Skin epidermis (tissue), 12 donors: ENCODE data around the gene ANKRD13D.

Experiments
- H3K27ac ChIP-seq, 21 experiments: fragments of 200-600 bp; sonication (generic) in 11 of 21; one replicate each; pipeline ENCODE4 v1.5.0; 2020; ENCODE audit warnings: mild to moderate bottlenecking in 3 of 21, inconsistent platforms in 2 of 21, moderate library complexity in 2 of 21
- H3K4me3 ChIP-seq, 7 experiments: fragments of 200-600 bp; sonication (generic) in 2 of 7; one replicate each; pipeline ENCODE4 v1.5.0; 2020; ENCODE audit warnings: inconsistent platforms in 2 of 7, mild to moderate bottlenecking in 2 of 7, moderate library complexity in 1 of 7

The ANKRD13D gene

DNA sequence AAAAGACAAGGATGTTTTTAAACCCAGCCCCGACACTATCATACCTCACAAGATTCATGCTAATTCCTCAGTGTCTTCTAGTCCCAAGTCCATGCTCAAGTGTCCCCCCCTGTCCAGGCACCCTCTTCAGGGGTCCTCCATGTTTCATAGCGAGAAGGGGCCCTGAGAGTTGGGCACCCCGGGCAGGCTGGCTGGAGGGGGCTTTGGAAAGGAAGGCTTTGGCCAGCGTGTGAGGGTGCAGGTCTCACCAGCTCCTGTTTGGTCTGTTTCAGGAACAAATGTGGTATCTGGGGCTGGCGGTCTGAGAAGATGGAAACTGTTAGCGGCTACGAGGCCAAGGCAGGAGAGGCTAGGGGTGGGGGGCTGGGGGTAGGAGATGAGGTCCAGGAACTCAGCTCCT, 9.7 kb downstream of the ANKRD13D start:
- H3K4me3 ChIP-seq = no peak overlapping the region

DNA sequence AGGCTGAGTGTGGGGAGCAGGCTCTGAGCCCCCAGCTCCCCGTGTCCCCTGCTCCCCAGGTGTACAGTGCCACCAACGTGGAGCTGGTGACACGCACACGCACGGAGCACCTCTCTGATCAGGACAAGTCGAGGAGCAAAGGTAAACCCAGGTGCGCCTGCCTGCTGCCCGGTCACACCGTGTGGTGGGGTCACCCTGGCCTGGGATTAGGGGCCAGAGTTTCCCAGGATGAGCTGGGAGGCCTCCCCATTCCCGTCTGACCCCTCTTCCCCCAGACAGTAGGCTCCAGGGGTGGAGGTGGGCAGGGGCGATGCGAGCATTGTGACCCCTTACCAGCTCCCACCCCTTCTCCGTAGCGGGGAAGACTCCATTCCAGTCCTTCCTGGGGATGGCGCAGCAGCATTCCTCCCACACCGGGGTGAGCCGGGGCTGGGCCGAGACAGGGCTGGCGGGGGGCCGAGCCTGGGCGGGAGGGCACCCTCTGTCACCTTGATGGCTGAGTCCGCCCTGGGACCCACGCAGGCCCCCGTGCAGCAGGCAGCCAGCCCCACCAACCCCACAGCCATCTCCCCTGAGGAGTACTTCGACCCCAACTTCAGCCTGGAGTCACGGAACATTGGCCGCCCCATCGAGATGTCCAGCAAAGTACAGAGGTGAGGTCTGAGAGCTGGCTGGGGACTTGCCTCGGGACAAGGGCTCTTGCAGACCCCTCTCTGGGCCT, 10.5 kb downstream of the ANKRD13D start:
- Histone ChIP-seq H3K27ac (no peak overlapping the region), H3K4me3 (no peak overlapping the region)

More for the DNA sequence above, 9.7 kb downstream of the ANKRD13D start:
- no peak overlapping the region for H3K27ac ChIP-seq

DNA sequence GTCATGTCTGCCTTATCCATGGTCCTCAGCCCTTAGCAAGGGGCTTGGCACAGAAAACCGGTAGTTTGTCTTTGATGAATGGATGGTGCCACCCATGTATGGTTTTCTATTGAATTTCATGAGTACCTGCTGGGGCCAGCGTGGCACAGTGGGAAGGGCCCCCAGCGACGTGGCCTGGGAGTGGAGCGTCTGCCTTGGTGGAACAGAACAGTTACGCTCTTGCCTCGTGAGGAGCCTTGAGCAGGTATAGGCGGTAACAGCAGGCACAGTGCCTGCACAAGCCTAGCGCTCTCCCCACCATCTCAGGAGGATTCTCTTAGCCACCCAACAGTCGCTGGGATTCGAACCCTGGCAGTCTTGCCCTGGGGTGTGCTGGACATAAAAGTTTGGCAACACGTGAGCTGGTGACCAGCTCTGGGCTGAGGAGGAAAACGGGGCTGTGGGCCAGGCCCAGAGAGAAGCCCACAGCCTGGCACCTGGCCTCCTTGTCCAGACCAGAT, 11.2 kb downstream of the ANKRD13D start:
- Histone ChIP-seq H3K4me3 (no peak overlapping the region), H3K27ac (peak overlapping the region in 2 of 21 experiments; percentile 21 to 40)

DNA sequence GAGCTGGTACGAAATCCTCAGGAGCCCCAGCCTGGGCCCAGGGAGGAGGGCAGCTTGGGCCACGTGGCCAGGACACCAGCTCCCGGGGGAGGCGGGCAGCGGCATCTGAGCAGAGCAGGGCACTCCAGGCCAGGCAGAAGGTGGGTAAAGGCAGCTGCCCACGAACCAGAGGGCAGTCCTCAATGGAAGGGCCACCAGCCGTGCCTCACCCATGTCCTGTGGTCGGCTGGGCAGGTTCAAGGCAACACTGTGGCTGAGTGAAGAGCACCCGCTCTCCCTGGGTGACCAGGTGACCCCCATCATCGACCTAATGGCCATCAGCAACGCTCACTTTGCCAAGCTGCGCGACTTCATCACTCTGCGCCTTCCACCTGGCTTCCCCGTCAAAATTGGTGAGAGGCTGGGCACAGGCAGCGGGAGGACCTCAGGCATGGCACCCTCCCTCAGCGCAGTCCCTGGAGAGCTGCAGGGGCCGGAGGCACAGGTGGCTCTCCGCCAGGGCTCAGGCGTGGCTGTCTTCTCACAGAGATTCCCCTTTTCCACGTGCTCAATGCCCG, 11.7 kb downstream of the ANKRD13D start:
- no peak overlapping the region for H3K4me3 ChIP-seq
- peak overlapping the region in 1 of 21 experiments; percentile 40 for H3K27ac ChIP-seq

DNA sequence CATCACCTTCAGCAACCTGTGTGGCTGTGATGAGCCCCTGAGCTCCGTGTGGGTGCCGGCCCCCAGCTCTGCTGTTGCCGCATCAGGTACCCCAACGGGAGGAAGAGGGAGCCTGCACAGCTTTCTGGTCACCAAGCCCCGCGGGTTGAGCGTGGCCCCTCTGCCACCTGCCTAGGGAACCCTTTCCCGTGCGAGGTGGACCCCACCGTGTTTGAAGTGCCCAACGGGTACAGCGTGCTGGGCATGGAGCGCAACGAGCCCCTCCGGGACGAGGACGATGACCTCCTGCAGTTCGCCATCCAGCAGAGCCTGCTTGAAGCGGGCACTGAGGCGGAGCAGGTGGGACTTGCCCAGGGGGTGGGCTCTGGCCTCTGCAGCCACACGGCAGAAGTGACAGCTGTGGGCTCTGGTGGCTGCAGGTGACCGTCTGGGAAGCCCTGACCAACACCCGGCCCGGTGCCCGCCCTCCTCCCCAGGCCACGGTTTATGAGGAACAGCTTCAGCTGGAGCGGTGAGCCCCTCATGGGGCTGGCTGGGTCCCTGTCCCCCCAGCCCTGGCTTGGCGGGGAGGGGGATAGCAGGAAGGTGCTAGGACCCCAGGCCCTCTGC, 12.3 kb downstream of the ANKRD13D start:
- H3K27ac ChIP-seq = peak overlapping the region in 11 of 21 experiments; percentile 58 to 97 (median 94)
- H3K4me3 ChIP-seq = no peak overlapping the region

DNA sequence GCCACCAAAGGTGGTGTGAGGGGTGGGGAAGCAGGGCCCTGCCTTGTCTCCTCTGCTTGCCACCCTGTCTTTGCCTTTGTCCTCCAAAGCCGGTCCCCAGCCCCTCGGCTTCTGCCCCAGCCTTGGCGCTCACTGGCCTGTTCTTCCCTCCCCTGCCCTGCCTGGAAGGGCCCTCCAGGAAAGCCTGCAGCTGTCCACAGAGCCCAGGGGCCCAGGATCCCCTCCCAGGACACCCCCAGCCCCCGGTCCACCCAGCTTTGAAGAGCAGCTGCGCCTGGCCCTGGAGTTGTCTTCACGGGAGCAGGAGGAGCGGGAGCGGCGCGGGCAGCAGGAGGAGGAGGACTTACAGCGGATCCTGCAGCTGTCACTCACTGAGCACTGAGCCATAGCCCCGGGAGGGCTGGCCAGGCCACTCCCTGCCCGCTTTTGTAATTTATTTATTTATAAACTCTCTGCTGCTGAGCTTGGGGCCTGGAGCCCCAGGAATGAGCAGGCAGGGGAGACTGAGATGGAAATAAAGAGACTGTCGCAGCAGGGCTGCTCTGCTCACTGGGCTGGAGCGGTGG, 12.9 kb downstream of the ANKRD13D start:
- Histone ChIP-seq H3K4me3 (peak overlapping the region in 4 of 7 experiments; percentile 69 to 98 (median 82)), H3K27ac (peak overlapping the region in 16 of 21 experiments; percentile 85 to 99 (median 95))

DNA sequence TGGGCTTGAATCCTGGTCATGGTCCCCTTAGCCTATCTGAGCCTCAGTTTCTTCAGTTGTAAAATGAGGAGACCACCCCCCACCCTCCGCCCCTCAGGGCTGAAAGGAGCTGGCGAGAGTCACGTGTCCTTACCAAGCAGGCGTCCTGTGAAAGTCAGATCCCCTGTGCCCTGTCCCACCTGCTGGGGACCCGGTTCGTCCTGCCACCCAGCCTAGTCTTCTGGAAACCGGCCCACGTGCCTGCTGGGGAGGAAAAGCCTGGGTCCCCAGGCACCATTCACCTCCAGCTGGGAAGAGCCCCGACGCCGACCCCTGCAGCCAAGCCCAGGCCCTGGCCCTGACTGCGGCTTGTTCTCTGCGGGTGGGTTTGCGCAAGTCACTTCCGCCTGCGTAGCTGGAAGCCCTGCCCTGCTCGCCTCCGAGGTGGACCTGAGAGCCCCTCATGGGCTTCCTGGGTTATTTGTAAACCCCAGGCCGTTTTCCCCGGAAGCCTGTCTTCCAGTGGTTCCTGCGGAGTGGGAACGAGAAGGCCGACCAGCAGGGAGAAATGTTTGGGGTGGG, 13.5 kb downstream of the ANKRD13D start:
- H3K27ac ChIP-seq = peak overlapping the region; percentile 13 to 99 (median 94)
- peak overlapping the region; percentile 64 to 98 (median 76) for H3K4me3 ChIP-seq

DNA sequence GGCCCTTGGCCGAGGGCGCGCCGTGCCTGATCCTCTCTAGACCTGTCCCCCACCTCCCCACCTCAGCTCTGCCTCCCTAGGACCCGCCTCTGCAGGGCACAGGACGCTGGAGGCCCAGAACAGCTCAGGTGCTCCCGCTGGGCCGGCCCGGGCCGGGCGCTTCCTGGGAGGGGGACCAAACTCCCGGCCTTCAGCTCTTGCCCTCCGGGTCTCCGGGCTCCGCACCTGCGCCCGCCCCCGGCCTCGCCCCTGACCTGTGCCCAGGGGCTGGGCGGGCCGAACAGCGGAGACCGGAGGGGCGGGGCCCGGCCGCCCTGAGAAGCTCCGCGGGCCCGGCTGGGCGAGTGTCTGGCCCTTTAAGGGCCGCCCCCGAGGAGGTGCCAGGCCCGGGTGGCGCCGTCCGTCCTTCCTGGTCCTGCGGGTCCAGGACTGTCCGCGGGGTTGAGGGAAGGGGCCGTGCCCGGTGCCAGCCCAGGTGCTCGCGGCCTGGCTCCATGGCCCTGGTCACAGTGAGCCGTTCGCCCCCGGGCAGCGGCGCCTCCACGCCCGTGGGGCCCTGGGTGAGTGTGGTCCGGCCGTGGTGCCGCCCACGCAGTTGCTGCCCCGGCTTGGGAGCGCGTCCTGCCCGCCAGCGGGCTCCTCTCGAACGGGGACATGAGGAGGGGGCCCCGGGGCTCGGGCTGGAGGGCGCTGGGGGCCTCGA, 14.2 kb downstream of the ANKRD13D start, which contains the start of gene SSH3:
TSS of gene SSH3 (plus strand) at position 399 of the 703 bp plus-strand sequence. CDS start at position 495, 96 bp downstream.
- peak within 1 kb of the TSS; percentile 71 to 99 (median 94) for H3K27ac ChIP-seq
- peak within 1 kb of the TSS; percentile 64 to 98 (median 76) for H3K4me3 ChIP-seq

DNA sequence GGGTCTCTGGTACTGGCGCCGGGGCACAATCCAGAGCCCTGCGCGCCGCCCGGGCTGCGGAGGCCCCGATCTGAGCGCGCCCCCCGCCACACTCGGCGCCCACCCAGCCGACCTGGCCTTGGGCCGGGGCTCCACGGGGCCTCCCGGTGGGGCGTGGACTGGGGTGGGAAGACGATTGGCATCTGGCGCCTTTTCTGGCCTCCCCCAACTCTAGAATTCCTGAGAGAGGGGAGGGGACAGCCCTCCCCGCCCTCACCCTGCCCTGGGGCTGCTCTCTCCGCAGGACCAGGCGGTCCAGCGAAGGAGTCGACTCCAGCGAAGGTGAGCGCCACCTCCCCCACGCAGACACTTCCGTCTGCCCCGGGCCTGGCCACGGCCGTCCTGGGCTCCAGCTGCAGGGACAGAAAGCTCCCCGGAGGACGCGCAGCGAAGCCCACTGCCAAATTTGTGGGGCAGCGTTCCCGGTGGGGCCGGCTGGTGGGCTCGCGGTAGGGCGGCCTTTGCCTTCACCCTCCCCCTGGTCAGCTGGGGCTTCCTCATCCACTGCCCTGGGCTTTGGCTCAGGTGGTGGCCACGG, 14.8 kb downstream of the ANKRD13D start:
- H3K4me3 ChIP-seq = peak overlapping the region; percentile 64 to 98 (median 76)
- H3K27ac ChIP-seq = peak overlapping the region; percentile 71 to 99 (median 94)

DNA sequence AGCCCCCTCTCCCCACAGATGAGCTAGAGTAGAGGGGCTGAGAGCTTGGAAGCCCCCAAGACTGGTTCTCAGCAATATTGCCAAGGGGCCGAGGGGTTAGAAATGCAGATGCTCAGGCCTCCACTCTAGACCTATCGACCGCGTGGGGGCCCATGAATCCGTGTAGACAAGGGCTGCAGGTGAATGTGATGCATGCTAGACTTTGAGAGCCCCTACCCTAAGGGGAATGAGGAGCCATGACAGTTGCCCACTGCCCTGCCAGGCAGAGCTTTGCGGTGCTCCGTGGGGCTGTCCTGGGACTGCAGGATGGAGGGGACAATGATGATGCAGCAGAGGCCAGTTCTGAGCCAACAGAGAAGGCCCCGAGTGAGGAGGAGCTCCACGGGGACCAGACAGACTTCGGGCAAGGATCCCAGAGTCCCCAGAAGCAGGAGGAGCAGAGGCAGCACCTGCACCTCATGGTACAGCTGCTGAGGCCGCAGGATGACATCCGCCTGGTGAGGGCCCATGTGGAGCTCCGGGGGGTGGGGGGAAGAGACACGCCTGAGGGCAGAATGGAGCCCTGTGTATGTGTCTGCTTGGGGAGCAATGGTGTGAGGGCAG, 15.5 kb downstream of the ANKRD13D start:
- Histone ChIP-seq H3K4me3 (peak overlapping the region; percentile 64 to 98 (median 76)), H3K27ac (peak overlapping the region in 17 of 21 experiments; percentile 85 to 99 (median 94))

DNA sequence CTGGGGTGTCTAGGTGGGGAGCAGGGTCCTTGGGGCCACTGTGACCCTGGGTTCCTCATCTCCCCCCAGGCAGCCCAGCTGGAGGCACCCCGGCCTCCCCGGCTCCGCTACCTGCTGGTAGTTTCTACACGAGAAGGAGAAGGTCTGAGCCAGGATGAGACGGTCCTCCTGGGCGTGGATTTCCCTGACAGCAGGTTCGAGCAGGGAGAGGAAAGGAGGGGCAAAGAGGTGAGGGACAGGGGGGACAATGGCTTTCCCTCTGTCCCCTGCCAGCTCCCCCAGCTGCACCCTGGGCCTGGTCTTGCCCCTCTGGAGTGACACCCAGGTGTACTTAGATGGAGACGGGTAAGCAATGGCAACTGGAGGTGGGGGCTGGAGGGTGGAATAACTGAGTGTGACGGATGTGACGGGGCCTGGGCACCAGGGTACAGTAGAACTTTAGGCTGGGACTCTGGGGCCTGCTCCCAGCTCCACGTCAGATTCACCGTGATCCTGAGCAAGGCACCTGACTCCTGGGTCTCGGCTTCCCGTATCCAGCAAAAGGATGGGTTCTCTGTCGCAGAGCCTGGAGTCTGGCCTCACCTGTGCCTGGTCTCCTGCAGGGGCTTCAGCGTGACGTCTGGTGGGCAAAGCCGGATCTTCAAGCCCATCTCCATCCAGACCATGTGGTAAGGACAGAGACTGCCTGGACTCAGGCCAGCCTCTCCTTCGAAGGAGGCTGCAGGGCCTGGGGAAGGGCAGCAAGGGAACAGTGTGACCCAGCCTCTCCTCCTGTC, 17.9 kb downstream of the ANKRD13D start:
- H3K4me3 ChIP-seq = no peak overlapping the region

DNA sequence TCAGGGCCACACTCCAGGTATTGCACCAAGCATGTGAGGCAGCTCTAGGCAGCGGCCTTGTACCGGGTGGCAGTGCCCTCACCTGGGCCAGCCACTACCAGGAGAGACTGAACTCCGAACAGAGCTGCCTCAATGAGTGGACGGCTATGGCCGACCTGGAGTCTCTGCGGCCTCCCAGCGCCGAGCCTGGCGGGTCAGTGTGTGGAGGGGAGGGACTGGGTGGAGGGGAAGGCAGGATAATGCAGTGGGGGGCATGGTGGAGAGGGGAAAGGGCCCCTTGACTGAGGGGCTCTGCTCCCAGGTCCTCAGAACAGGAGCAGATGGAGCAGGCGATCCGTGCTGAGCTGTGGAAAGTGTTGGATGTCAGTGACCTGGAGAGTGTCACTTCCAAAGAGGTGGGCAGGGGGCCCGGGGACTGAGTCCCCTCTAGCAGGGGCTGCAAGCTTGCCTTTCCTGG, 18.5 kb downstream of the ANKRD13D start:
- no peak overlapping the region for H3K4me3 ChIP-seq
- H3K27ac ChIP-seq = no peak overlapping the region

More for the DNA sequence above, 17.9 kb downstream of the ANKRD13D start:
- no peak overlapping the region for H3K27ac ChIP-seq

DNA sequence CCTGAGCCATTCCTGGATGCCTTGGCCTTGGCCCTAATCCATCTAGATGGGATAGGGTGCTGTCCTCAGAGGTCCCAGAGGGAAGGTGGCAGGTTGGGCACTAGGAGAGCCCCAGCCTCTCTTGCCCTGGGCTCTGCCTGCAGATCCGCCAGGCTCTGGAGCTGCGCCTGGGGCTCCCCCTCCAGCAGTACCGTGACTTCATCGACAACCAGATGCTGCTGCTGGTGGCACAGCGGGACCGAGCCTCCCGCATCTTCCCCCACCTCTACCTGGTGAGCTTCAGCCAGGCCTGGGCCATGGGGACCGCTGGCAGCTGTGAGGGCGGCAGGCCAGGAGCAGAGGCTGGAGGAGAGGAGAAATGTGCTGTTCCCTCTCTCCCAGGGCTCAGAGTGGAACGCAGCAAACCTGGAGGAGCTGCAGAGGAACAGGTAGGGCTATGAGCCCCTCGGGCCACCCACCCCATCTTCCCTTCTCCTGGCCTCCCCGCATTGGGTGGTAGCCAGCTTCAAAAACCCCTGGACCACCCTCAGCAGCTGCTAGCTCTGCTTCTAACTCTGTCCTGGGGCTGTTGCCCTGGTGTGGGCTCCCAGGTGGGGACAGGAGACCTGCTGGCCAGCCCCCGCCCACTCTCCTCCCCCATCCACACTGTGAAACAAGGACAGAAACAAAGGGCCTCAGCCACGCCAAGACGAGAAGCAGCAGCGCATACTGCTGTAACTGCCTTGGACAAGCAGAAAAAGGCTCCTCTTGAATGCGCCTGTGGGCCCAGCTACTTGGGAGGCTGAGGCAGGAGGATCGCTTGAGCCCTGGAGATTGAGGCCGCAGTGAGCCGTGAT, 19.1 kb downstream of the ANKRD13D start:
- no peak overlapping the region for H3K4me3 ChIP-seq
- peak overlapping the region in 1 of 21 experiments; percentile 55 for H3K27ac ChIP-seq

DNA sequence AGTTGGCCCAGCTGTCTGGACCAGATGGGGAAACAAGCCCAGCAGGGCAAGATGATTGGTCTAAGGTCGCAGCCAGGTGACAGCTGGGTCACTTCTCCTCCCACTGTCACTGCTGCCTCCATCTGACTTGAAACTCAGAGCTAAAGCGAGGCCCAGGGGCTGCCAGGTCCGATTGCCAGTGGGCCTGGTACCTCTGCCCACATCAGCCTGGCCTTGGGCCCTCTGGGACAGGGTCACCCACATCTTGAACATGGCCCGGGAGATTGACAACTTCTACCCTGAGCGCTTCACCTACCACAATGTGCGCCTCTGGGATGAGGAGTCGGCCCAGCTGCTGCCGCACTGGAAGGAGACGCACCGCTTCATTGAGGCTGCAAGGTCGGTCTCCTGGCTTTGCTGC, 20.1 kb downstream of the ANKRD13D start:
- H3K27ac ChIP-seq = peak overlapping the region in 8 of 21 experiments; percentile 14 to 93 (median 85)
- H3K4me3 ChIP-seq = no peak overlapping the region

DNA sequence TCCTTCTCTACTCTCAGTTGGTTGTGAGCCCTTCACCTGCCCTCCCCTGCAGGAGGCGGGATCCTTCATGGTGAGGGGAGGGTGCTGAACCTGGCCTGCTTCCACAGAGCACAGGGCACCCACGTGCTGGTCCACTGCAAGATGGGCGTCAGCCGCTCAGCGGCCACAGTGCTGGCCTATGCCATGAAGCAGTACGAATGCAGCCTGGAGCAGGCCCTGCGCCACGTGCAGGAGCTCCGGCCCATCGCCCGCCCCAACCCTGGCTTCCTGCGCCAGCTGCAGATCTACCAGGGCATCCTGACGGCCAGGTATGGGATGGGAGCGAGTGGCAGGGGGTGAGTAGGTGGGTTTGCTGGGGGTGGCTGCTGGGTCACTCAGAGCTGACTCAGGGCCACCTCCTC, 20.6 kb downstream of the ANKRD13D start:
- H3K27ac ChIP-seq = peak overlapping the region in 14 of 21 experiments; percentile 75 to 93 (median 88)
- H3K4me3 ChIP-seq = no peak overlapping the region

DNA sequence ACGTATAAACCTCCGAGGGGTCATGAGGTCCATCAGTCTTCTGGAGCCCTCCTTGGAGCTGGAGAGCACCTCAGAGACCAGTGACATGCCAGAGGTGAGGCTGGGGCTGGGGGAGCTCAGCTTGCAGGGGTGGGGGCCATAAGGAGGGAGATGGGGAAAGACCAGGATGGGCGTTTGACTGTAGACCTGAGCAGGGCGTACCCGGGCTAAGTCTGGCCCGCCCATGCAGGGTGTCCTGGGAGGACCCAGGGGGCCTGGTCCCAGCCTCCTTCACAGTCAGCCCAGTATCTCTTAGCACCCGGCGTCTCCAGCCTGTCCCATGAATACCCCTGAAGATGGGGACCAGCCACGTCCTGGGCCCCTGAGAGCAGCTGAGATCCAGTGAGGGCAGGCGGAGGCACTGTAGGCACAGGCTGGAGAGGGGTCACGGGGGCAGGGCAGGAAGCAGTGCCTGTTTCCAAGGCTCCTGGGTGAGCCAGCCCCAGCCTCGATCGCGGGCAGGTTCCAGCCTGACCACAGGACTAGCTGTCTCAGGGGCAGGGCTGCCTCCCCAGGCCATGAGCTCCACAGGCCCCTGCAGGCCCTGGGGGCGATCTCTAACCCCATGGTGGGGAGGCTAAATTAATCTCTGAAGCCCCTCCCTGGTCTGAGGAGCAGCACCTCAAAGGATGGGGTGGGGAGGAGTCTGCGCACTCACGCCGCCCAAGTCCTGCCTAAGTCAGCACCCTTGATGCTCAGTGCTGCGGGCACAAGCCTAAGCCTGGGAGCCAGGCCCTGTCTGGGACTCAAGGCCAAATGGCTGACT, 21.3 kb downstream of the ANKRD13D start:
- Histone ChIP-seq H3K4me3 (peak overlapping the region in 1 of 7 experiments; percentile 4), H3K27ac (peak overlapping the region in 20 of 21 experiments; percentile 40 to 93 (median 84))
